ENCODE measurements around the gene RAB40AL.
"Not testable (repeated sequence)": the region's sequence is repeated elsewhere in the genome, so short reads cannot be mapped to it uniquely, and the experiment has no call there.

Gene RAB40AL

GRCh38 chrX:102936972-102937371, at the start of gene RAB40AL:
Gene RAB40AL (plus strand): TSS chrX:102937272. CDS start chrX:102937319, 47 bp downstream.
- not testable (repeated sequence) for DNase-seq

GRCh38 chrX:102887687-102888086, 49.4 kb upstream of the RAB40AL start:
- DNase-seq, result no peak

GRCh38 chrX:102892103-102892502, 45.0 kb upstream of the RAB40AL start:
- DNase-seq, result no peak

- DNase-seq, result peak; percentile 4 to 22
These were observed 36.8 kb upstream of the RAB40AL start for GRCh38 chrX:102899940-102900916.

GRCh38 chrX:102902355-102902754, 34.7 kb upstream of the RAB40AL start:
- DNase-seq, result no peak

- no peak for DNase-seq
These were observed 5.9 kb upstream of the RAB40AL start for GRCh38 chrX:102930990-102931756.

GRCh38 chrX:102934624-102935023, 2.4 kb upstream of the RAB40AL start:
- no peak for DNase-seq

GRCh38 chrX:102950908-102951866, 14.1 kb downstream of the RAB40AL start:
- peak; percentile 8 to 32 for DNase-seq

- no peak for DNase-seq
These were observed 20.7 kb downstream of the RAB40AL start for GRCh38 chrX:102957751-102958150.

- DNase-seq, result no peak
These were observed 21.7 kb downstream of the RAB40AL start for GRCh38 chrX:102958794-102959193.

GRCh38 chrX:102959471-102959870, 22.4 kb downstream of the RAB40AL start:
- no peak for DNase-seq

GRCh38 chrX:102963955-102964354, 26.9 kb downstream of the RAB40AL start:
- DNase-seq, result no peak

GRCh38 chrX:102964940-102965339, 27.9 kb downstream of the RAB40AL start:
- peak; percentile 2 to 35 for DNase-seq

GRCh38 chrX:102966701-102967100, 29.6 kb downstream of the RAB40AL start:
- DNase-seq, result no peak

GRCh38 chrX:102968216-102968615, 31.1 kb downstream of the RAB40AL start:
- no peak for DNase-seq

- DNase-seq, result not testable (repeated sequence)
These were observed 34.5 kb downstream of the RAB40AL start for GRCh38 chrX:102971536-102971935.

GRCh38 chrX:102975016-102975415, 37.9 kb downstream of the RAB40AL start:
- no peak for DNase-seq

GRCh38 chrX:102976286-102976685, 39.2 kb downstream of the RAB40AL start:
- no peak for DNase-seq

GRCh38 chrX:102976793-102977495, 39.9 kb downstream of the RAB40AL start:
- DNase-seq, result no peak

- DNase-seq, result no peak
These were observed 41.5 kb downstream of the RAB40AL start for GRCh38 chrX:102978594-102978993.

- no peak for DNase-seq
These were observed 42.5 kb downstream of the RAB40AL start for GRCh38 chrX:102979536-102979935.

GRCh38 chrX:102983205-102983604, 46.1 kb downstream of the RAB40AL start:
- no peak for DNase-seq
